NB4 (cell line): ENCODE results near the gene MAML2.

Experiments
- CTCF ChIP-seq: IDR thresholded peaks from one replicate; pipeline ENCODE4 v1.5.1; 2012; ENCODE audit warnings: low read depth, low read length
- MAX ChIP-seq: IDR thresholded peaks from 2 replicates; pipeline ENCODE4 v1.6.1; 2011; ENCODE audit warnings: low read depth, low read length
- POLR2A ChIP-seq: IDR thresholded peaks from 2 replicates; pipeline ENCODE4 v1.6.1; 2011; ENCODE audit warnings: mild to moderate bottlenecking; ENCODE audit not compliant: insufficient read length; ENCODE audit errors: extremely low read depth

DNA sequence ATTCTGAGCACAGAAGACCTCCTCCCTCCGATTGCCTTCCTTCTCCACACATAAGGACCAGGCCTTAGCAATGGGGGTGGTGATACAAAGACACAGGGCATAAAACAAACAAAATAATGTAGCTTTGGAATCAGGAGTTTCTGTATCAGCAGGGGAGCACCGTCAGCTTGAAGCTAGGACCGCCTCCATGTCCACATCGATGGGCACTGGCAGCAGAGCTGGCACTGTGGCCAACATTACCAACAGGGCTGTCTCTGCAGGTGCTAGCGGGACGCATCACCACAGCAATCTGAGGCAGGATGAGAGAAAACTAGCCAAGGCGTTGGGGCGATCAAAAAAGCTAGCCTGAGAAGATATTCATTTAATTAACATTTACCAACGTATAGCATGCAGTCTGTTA lies 201.4 kb downstream of the MAML2 start:
- TF ChIP-seq CTCF, result no peak
- no peak for TF ChIP-seq POLR2A
- TF ChIP-seq MAX, result no peak
